Cardiac septum (tissue), 1 donor: Measurements from ENCODE around the gene CRB2. TPM values are rescaled to one million over a fixed set of nuclear protein-coding genes. Genes with fewer than 3 reads are reported as not detected.

Experiments
- DNase-seq: peaks from one replicate; pipeline ENCODE4 v3.0.0-alpha.2; 2020; ENCODE audit warnings: low spot score
- intact Hi-C: fragments of 100-400 bp; cut with DNase I; formaldehyde crosslinking; loops from one replicate; pipeline ENCODE4 v1.14.0; 2022
- total RNA-seq: library from RNA; stranded (reverse); fragmentation: NEBNext Ultra II Directional; extraction: Animal tissue kit (Norgen Biotek cat#: 25700); gene quantifications from one replicate; pipeline ENCODE4 v1.2.1, GENCODE V29; 2021
- donor health status: DM: no; HTN: no; CAD: no.

CRB2 gene
- total RNA-seq, 1 donor from 2014 or later = not detected

DNA sequence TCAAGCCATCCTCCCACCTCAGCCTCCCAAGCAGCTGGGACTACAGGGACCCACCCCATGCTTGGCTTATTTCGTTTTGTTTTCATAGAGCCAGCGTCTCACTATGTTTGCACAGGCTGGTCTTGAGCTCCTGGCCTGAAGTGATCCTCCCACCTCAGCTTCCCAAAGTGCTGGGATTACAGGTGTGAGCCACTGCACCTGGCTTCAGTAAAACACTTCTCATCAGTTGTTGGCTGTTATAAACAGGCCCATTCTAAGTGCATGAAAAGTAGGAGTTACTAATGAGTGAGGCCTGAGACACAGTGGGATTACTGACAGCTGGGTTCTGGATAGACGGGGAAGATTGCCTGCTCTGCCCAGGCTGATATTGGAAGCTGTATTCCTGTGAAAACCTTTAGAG lies 3.5 kb downstream of the CRB2 start:
- DNase-seq = no peak
- intact Hi-C loops = no loop called here

- no peak for DNase-seq
- intact Hi-C loops = no loop called here
Measured at GRCh38 chr9:123360161-123361085, 4.4 kb downstream of the CRB2 start.

GRCh38 chr9:123361086-123361730 lies 5.2 kb downstream of the CRB2 start:
- DNase-seq = no peak
- intact Hi-C loops = no loop called here

GRCh38 chr9:123361731-123362510 lies 5.9 kb downstream of the CRB2 start:
- no peak for DNase-seq
- intact Hi-C loops = no loop called here

- no peak for DNase-seq
- intact Hi-C loops = no loop called here
Measured at GRCh38 chr9:123362856-123363255, 6.9 kb downstream of the CRB2 start.

DNA sequence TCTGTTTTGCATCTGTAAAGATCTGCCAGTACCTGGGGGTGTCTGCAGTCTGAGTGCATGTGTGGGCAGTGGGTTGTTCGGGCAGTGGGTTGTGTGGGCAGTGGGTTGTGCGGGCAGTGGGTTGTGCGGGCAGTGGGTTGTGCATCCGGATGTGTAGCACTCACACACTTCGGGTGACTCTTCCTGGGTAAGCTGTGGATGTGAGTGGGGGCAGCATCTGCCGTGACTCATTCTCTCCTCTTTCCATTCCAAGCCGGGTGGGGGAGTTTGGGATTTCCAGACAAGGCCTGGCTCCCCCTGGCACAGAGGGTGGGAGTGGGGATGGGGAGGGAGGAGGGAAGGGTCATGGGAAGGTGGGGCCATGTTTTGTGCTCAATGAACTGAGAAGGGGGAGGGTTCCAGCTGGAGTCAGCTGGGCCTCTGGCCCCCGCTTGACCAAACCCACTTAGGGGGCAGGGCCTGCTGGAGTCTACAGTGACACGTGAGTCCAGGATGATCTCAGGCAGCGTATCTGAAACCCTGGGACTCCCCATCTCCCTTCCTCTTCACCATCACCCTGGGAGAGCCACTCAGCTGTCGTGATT lies 8.3 kb downstream of the CRB2 start:
- no peak for DNase-seq
- intact Hi-C loops = no loop called here

- DNase-seq = no peak
- intact Hi-C loops = no loop called here
Measured at GRCh38 chr9:123365287-123365880, 9.4 kb downstream of the CRB2 start.

DNA sequence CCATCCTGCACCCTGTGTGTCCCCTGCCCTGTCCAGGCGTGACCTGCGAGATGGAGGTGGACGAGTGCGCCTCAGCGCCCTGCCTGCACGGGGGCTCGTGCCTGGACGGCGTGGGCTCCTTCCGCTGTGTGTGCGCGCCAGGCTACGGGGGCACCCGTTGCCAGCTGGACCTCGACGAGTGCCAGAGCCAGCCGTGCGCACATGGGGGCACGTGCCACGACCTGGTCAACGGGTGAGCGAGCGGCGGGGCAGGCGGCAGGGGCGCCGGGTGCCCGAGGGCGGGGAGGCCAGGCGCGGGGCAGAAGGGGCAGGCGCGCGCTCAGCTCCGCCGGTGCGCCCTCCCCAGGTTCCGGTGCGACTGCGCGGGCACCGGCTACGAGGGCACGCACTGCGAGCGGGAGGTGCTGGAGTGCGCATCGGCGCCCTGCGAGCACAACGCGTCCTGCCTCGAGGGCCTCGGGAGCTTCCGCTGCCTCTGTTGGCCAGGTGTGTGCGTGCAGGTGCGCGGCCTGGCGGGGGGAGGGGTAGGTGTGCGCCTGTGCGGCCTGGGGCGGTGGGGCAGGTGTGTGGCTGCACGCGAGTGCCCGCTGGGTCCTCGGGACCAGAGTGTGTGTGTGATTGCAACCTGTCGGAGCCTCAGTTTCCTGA lies 10.0 kb downstream of the CRB2 start:
- intact Hi-C loops = no loop called here
- no peak for DNase-seq

- no peak for DNase-seq
- intact Hi-C loops = no loop called here
Measured at GRCh38 chr9:123368023-123368422, 12.0 kb downstream of the CRB2 start.

DNA sequence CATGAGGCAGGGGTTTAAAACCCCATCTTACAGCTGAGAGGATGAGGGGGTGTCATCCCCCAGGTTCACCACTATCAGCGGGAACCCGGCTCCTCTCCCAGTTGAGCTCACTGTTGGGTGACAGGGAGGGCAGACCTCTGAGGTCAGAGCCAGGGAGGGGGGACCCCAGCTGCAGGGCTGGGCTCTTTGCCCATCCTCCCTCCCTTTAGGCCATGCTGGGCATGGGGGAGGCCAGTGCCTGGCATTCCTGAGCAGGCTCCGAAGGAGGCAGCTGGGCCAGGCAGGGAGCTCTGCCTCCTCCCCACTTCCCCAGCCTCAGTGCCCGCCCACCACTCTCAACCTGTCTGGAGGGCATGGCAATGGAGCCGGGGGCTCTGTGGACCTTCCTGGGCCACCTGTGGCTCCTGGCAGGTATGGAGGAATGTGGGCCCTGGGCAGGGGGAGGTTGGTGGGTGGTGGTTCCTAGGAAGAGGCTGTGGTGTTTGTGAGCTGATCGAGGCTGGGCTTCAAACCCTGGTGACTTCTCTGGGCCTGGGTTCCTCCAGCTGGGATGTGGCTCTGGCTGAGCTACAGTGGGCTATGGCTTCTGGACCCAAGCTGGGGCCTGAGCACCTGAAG lies 12.6 kb downstream of the CRB2 start:
- DNase-seq = no peak
- intact Hi-C loops = no loop called here

- intact Hi-C loops = no loop called here
- DNase-seq = no peak
Measured at GRCh38 chr9:123369296-123369695, 13.3 kb downstream of the CRB2 start.

GRCh38 chr9:123370108-123370507 lies 14.1 kb downstream of the CRB2 start:
- no peak for DNase-seq
- intact Hi-C loops = no loop called here

DNA sequence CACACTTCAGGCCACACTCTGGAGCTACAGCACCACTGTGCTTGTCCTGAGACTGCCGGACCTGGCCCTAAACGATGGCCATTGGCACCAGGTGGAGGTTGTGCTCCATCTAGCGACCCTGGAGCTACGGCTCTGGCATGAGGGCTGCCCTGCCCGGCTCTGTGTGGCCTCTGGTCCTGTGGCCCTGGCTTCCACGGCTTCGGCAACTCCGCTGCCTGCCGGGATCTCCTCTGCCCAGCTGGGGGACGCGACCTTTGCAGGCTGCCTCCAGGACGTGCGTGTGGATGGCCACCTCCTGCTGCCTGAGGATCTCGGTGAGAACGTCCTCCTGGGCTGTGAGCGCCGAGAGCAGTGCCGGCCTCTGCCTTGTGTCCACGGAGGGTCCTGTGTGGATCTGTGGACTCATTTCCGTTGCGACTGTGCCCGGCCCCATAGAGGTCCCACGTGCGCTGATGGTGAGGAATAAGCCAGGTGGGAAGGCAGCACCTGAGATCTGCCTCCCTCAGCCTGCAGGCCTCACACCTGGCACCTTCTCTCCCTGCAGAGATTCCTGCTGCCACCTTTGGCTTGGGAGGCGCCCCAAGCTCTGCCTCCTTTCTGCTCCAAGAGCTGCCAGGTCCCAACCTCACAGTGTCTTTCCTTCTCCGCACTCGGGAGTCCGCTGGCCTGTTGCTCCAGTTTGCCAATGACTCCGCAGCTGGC lies 14.7 kb downstream of the CRB2 start:
- intact Hi-C loops = no loop called here
- no peak for DNase-seq

GRCh38 chr9:123371228-123371584 lies 15.2 kb downstream of the CRB2 start:
- no peak for DNase-seq
- intact Hi-C loops = no loop called here

GRCh38 chr9:123371805-123372590 lies 16.0 kb downstream of the CRB2 start:
- intact Hi-C loops = no loop called here
- DNase-seq = no peak

DNA sequence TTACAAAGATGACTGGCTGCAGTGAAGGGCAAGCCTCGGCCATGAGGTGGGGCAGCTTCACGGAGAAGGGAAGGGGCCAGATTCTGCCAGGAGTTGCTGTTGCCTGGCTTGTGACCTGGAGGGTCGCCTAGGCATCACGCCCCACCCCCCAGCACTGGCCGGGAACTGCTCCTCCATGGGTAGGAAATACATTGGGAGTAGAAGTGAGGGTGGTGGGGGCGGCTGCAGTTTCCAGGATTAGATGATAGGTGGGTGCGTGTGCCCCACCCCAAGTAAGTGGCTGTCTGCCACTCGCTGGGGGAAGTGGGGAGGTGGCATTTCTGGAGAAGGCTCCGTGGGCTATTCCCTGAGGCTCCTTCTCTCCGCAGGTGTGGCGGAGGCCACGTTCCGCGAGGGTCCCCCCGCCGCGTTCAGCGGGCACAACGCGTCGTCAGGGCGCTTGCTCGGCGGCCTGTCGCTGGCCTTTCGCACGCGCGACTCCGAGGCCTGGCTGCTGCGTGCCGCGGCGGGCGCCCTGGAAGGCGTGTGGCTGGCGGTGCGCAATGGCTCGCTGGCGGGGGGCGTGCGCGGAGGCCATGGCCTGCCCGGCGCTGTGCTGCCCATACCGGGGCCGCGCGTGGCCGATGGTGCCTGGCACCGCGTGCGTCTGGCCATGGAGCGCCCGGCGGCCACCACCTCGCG lies 16.9 kb downstream of the CRB2 start:
- intact Hi-C loops = no loop called here
- no peak for DNase-seq

GRCh38 chr9:123373447-123373923 lies 17.5 kb downstream of the CRB2 start:
- intact Hi-C loops = no loop called here
- DNase-seq = no peak
